Vagina (tissue), 2 donors: ENCODE measurements around the gene IL6R.

Experiments used
- CTCF ChIP-seq, 3 experiments: fragments of 450-650 bp in 2 of 3; fragments of 200-600 bp in 1 of 3; sonication (generic) in 1 of 3; IDR thresholded peaks; one replicate each; pipeline ENCODE4 v1.5.1; 2017 to 2019; ENCODE audit warnings: antibody characterized with exemption in 3 of 3, mild to moderate bottlenecking in 2 of 3, moderate library complexity in 2 of 3
- POLR2A ChIP-seq, 2 donors: fragments of 450-650 bp; IDR thresholded peaks; one replicate each; pipeline ENCODE4 v1.6.1; 2017; ENCODE audit warnings: antibody characterized with exemption in 2 of 2, mild to moderate bottlenecking in 2 of 2, moderate library complexity in 2 of 2

GRCh38 chr1:154485910-154486496 lies 80.9 kb downstream of the IL6R start:
- TF ChIP-seq CTCF (IDR thresholded peaks at IDR 0.05) (no peak), POLR2A (IDR thresholded peaks at IDR 0.05) (no peak)
